Measurements from ENCODE around the gene C1R. TPM values are rescaled to one million over a fixed set of nuclear protein-coding genes. Genes with fewer than 3 reads are reported as not detected.

C1R gene
- total RNA-seq, 4 donors from 2014 or later: 68.5 to 154 (median 125) TPM

- H3K4me1 ChIP-seq: peaks cover 0 to 6% (median 0%) of the 10 kb centered on the region in 4 donors
- no peaks in the 10 kb centered on the region for H3K36me3 ChIP-seq
- intact Hi-C loops (cut with DNase I; ENCODE audit: low total_unique reads): no loop called here
- in situ Hi-C loops (cut with MboI; ENCODE audit: low pct_ligation_motif_present in 1 of 4, low pct_unique_long_range_greater_than_20kb in 1 of 4, low sequenced_read_pairs in 3 of 4): no loop called here
- no peaks in the 10 kb centered on the region for H3K9me3 ChIP-seq
- H3K4me3 ChIP-seq: no peak overlapping the region
- no peak overlapping the region for H3K27ac ChIP-seq
- no peak for DNase-seq
- H3K27me3 ChIP-seq: no peaks in the 10 kb centered on the region
- TF ChIP-seq EP300 (IDR thresholded peaks at IDR 0.05; ENCODE audit: low read depth) (no peak), POLR2AphosphoS5 (IDR thresholded peaks at IDR 0.05) (no peak), POLR2A (IDR thresholded peaks at IDR 0.05) (no peak)
- TF ChIP-seq, protein P1, sequence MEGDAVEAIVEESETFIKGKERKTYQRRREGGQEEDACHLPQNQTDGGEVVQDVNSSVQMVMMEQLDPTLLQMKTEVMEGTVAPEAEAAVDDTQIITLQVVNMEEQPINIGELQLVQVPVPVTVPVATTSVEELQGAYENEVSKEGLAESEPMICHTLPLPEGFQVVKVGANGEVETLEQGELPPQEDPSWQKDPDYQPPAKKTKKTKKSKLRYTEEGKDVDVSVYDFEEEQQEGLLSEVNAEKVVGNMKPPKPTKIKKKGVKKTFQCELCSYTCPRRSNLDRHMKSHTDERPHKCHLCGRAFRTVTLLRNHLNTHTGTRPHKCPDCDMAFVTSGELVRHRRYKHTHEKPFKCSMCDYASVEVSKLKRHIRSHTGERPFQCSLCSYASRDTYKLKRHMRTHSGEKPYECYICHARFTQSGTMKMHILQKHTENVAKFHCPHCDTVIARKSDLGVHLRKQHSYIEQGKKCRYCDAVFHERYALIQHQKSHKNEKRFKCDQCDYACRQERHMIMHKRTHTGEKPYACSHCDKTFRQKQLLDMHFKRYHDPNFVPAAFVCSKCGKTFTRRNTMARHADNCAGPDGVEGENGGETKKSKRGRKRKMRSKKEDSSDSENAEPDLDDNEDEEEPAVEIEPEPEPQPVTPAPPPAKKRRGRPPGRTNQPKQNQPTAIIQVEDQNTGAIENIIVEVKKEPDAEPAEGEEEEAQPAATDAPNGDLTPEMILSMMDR (IDR thresholded peaks at IDR 0.05): no peak
- 79 to 90% methylated on average over 6 of the region's 6 CpGs for WGBS, 2 donors (ENCODE audit: low coverage in 1 of 2)
These were observed 19.7 kb downstream of the C1R start for GRCh38 chr12:7072554-7072953.

DNA sequence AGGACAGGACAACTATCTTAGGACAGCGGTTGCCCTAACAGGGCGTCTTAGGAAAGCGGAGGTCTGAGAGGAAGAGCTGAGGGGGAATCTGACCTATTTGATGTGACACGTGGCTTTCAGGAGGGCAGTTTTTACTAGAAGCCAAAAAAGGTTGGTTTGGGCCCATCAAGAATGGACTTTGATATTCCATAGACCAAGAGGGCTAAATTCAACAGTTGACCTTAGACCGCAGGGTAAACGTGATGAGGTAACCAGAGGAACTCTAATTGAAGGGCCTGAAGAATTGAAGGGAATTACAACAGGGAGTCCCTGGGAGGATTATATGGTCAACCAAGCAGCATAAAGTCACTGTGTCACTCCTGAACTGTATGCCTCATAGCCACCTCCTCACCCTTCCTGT lies 20.2 kb downstream of the C1R start:
- no peaks in the 10 kb centered on the region for H3K27me3 ChIP-seq
- no peak overlapping the region for H3K4me3 ChIP-seq
- no peaks in the 10 kb centered on the region for H3K9me3 ChIP-seq
- DNase-seq: no peak
- in situ Hi-C loops (cut with MboI; ENCODE audit: low pct_ligation_motif_present in 1 of 4, low pct_unique_long_range_greater_than_20kb in 1 of 4, low sequenced_read_pairs in 3 of 4): no loop called here
- WGBS, 2 donors (ENCODE audit: low coverage in 1 of 2): 80 to 84% methylated on average over 4 to 6 of the region's 6 CpGs
- TF ChIP-seq, protein P1 (IDR thresholded peaks at IDR 0.05): no peak
- TF ChIP-seq POLR2AphosphoS5 (IDR thresholded peaks at IDR 0.05) (no peak), POLR2A (IDR thresholded peaks at IDR 0.05) (no peak), EP300 (IDR thresholded peaks at IDR 0.05; ENCODE audit: low read depth) (no peak)
- intact Hi-C loops (cut with DNase I; ENCODE audit: low total_unique reads): no loop called here
- no peaks in the 10 kb centered on the region for H3K36me3 ChIP-seq
- no peak overlapping the region for H3K27ac ChIP-seq
- peaks cover 0 to 6% (median 0%) of the 10 kb centered on the region in 4 donors for H3K4me1 ChIP-seq

GRCh38 chr12:7069386-7069785 lies 22.9 kb downstream of the C1R start:
- Histone ChIP-seq H3K4me3 (no peak overlapping the region), H3K9me3 (no peaks in the 10 kb centered on the region), H3K36me3 (no peaks in the 10 kb centered on the region), H3K27me3 (no peaks in the 10 kb centered on the region), H3K27ac (peak overlapping the region in 3 of 4 donors; percentile 51 to 68 (median 52)), H3K4me1 (peaks cover 0 to 6% (median 0%) of the 10 kb centered on the region in 4 donors)
- no peak for DNase-seq
- in situ Hi-C loops (cut with MboI; ENCODE audit: low pct_ligation_motif_present in 1 of 4, low pct_unique_long_range_greater_than_20kb in 1 of 4, low sequenced_read_pairs in 3 of 4): no loop called here
- intact Hi-C loops (cut with DNase I; ENCODE audit: low total_unique reads): no loop called here
- TF ChIP-seq EP300 (IDR thresholded peaks at IDR 0.05; ENCODE audit: low read depth) (no peak), POLR2A (IDR thresholded peaks at IDR 0.05) (no peak)
- 84% methylated on average over 6 of the region's 6 CpGs; no CpG with 5 or more reads in 1 of the 2 donors for WGBS, 2 donors (ENCODE audit: low coverage in 1 of 2)

- Histone ChIP-seq H3K36me3 (no peaks in the 10 kb centered on the region), H3K4me1 (peaks cover 0 to 6% (median 0%) of the 10 kb centered on the region in 4 donors), H3K27me3 (no peaks in the 10 kb centered on the region), H3K9me3 (no peaks in the 10 kb centered on the region), H3K27ac (peak overlapping the region in 3 of 4 donors; percentile 51 to 68 (median 52)), H3K4me3 (no peak overlapping the region)
- in situ Hi-C loops (cut with MboI; ENCODE audit: low pct_ligation_motif_present in 1 of 4, low pct_unique_long_range_greater_than_20kb in 1 of 4, low sequenced_read_pairs in 3 of 4) (no loop called here), intact Hi-C loops (cut with DNase I; ENCODE audit: low total_unique reads) (no loop called here)
- WGBS, 2 donors (ENCODE audit: low coverage in 1 of 2): 45% methylated on average over 2 of the region's 2 CpGs; no CpG with 5 or more reads in 1 of the 2 donors
- no peak for DNase-seq
- TF ChIP-seq POLR2AphosphoS5 (IDR thresholded peaks at IDR 0.05) (no peak), EP300 (IDR thresholded peaks at IDR 0.05; ENCODE audit: low read depth) (no peak), POLR2A (IDR thresholded peaks at IDR 0.05) (no peak)
- TF ChIP-seq, protein P1 (IDR thresholded peaks at IDR 0.05): no peak
These were observed 23.3 kb downstream of the C1R start for GRCh38 chr12:7068994-7069346.
